ENCODE data around the gene NRN1L. TPM values are rescaled to one million over a fixed set of nuclear protein-coding genes. Genes with fewer than 3 reads are reported as not detected.

NRN1L gene
- total RNA-seq, 1 experiment from 2014 or later = not detected

DNA sequence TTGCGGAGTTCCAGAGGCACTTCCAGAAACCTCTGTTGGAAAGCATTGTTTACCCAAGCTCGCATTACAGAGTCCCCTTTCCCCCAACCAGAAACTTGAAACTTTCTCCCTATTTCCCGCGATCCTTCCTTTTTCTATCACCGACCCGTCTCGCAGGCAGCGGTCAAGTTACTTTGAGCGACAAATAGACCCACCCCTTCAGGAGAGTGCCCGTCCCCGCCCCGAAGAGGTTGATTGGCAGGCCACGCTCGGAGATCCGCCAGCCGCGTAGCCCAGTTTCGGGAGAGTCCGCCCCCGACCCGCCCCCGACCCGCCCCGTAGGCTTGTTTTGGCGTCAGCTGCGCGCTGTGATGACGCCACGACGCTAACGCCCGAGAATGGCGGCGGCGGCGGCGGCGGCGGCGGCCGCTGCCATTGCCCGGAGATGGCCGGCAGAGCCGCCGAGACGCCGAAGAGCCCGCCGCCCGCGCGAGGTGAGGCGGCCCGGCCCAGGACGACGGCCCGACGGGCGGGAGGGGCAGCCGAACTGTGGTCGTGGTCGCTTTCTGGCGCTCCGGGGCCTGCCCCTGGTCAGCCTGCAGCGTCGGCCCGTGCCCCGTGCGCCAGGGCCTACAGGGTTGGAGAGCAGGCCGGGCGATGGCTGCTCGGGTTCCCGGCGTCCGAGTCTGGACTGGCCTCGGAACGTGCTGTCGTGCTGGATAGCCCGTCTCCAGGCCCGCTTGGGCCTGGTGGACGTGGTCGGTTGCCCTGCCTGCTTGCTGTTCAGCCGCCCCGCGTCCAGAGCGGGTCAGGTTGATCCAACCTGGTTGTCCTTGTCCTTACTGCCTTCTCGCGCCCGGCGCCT lies 8.4 kb downstream of the NRN1L start, which contains the start of gene PSKH1:
TSS of gene PSKH1 (plus strand) at position 356 of the 844 bp plus-strand sequence. CDS start 15,496 bp downstream, outside the sequence.
- no TSS peak for BruUV-seq (replicated peaks)
- peaks cover 15% of the 10 kb centered on the region for H3K36me3 Mint-ChIP-seq (ENCODE audit: insufficient read depth, unreplicated experiment)
- peak within 1 kb of the TSS; percentile 92 for H3K27ac Mint-ChIP-seq (ENCODE audit: low read depth, unreplicated experiment)
- no peaks in the 10 kb centered on the region for H3K27me3 Mint-ChIP-seq (ENCODE audit: insufficient read depth, unreplicated experiment)
- DNase-seq (ENCODE audit: unreplicated experiment) = peak; percentile 96
- peaks cover 13% of the 10 kb centered on the region for H3K4me1 Mint-ChIP-seq (ENCODE audit: insufficient read depth, unreplicated experiment)
- TF ChIP-seq, protein P1, sequence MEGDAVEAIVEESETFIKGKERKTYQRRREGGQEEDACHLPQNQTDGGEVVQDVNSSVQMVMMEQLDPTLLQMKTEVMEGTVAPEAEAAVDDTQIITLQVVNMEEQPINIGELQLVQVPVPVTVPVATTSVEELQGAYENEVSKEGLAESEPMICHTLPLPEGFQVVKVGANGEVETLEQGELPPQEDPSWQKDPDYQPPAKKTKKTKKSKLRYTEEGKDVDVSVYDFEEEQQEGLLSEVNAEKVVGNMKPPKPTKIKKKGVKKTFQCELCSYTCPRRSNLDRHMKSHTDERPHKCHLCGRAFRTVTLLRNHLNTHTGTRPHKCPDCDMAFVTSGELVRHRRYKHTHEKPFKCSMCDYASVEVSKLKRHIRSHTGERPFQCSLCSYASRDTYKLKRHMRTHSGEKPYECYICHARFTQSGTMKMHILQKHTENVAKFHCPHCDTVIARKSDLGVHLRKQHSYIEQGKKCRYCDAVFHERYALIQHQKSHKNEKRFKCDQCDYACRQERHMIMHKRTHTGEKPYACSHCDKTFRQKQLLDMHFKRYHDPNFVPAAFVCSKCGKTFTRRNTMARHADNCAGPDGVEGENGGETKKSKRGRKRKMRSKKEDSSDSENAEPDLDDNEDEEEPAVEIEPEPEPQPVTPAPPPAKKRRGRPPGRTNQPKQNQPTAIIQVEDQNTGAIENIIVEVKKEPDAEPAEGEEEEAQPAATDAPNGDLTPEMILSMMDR (IDR thresholded peaks at IDR 0.05; ENCODE audit: unreplicated experiment) = no peak
- intact Hi-C loops (cut with micrococcal nuclease) = no loop called here
- H3K4me3 Mint-ChIP-seq (ENCODE audit: unreplicated experiment) = peak within 1 kb of the TSS; percentile 92
- no peaks in the 10 kb centered on the region for H3K9me3 Mint-ChIP-seq (ENCODE audit: unreplicated experiment)
- POLR2A ChIA-PET = interaction anchor here (0.7 to 3.4 kb wide), 26 partner anchors 9 to 835 kb away, joined by 3 to 34 read pairs (median 3); partner anchors contain the start of genes NRN1L and NUTF2
- CTCF ChIA-PET = interaction anchor here (0.7 to 2.2 kb wide), 6 partner anchors 9 to 372 kb away, joined by 3 to 11 read pairs (median 4); partner anchors contain the start of genes CTRL and NRN1L

DNA sequence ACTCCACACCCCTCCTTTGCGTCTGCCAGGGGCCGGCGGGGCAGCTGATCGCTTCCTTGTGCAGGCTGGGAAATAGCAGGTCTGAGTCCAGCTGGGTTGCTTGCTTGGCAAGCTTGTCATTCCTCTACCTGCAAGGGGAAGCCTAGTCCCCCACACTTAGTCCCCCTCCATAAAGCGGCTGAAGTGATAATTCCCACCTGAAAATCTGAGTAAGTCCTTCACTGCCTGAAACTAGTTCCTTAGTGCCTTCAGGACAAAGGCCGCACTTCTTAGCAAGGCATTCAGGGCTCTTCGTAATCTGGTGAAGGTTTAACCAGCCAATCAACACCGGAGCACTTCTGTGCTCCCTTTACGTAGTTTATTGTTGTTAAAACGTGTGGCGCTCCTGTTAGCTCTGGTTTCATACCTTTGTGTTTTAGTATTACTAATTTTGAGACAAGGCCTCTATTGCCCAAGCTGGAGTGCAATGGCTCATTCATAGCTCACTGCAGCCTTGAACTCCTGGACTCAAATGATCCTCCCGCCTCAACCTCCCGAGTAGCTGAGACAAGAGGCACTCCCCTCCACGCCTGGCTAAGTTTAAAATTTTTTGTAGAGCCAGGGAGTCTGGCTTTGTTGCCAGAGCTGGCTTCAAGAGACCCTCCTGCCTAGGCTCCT lies 9.2 kb downstream of the NRN1L start:
- Mint-ChIP-seq H3K27me3 (ENCODE audit: insufficient read depth, unreplicated experiment) (no peaks in the 10 kb centered on the region), H3K4me3 (ENCODE audit: unreplicated experiment) (peak overlapping the region; percentile 92), H3K27ac (ENCODE audit: low read depth, unreplicated experiment) (peak overlapping the region; percentile 92), H3K9me3 (ENCODE audit: unreplicated experiment) (no peaks in the 10 kb centered on the region), H3K36me3 (ENCODE audit: insufficient read depth, unreplicated experiment) (peaks cover 15% of the 10 kb centered on the region), H3K4me1 (ENCODE audit: insufficient read depth, unreplicated experiment) (peaks cover 13% of the 10 kb centered on the region)
- DNase-seq (ENCODE audit: unreplicated experiment) = peak; percentile 14
- TF ChIP-seq, protein P1 (IDR thresholded peaks at IDR 0.05; ENCODE audit: unreplicated experiment) = no peak
- ChIA-PET CTCF (interaction anchor here (0.7 to 2.2 kb wide), 5 partner anchors 10 to 373 kb away, joined by 3 to 11 read pairs (median 4); partner anchors contain the start of genes CTRL and NRN1L), POLR2A (interaction anchor here (0.7 to 3.4 kb wide), 18 partner anchors 10 to 176 kb away, joined by 3 to 34 read pairs (median 4); partner anchors contain the start of genes NRN1L and NUTF2)
- intact Hi-C loops (cut with micrococcal nuclease) = no loop called here
- BruUV-seq (replicated peaks) = TSS peak; percentile 33

DNA sequence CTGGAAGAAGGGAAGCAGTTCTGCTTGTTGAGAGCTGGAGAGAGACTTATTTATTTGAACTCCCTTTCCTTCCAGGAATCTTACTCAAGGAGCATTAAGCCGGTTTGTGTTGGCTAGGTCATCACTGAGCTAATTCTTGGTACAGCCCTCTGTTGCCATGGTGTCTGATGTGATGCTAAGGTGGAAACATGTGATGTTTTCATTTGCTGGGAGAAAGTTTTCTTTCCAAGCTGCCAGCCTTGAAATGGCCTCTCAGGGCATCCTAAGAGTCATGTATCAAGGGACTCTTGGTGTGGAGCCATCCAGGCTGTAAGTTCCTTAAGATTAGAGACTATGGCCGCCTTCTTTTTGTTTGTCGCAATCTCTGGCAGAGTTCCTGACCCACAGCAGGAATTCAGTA lies 12.5 kb downstream of the NRN1L start:
- DNase-seq (ENCODE audit: unreplicated experiment) = no peak
- Mint-ChIP-seq H3K27ac (ENCODE audit: low read depth, unreplicated experiment) (no peak overlapping the region), H3K27me3 (ENCODE audit: insufficient read depth, unreplicated experiment) (no peaks in the 10 kb centered on the region), H3K4me3 (ENCODE audit: unreplicated experiment) (no peak overlapping the region), H3K9me3 (ENCODE audit: unreplicated experiment) (no peaks in the 10 kb centered on the region), H3K4me1 (ENCODE audit: insufficient read depth, unreplicated experiment) (peaks cover 13% of the 10 kb centered on the region), H3K36me3 (ENCODE audit: insufficient read depth, unreplicated experiment) (peaks cover 27% of the 10 kb centered on the region)
- intact Hi-C loops (cut with micrococcal nuclease) = no loop called here
- ChIA-PET CTCF (interaction anchor here (0.6 to 3.2 kb wide), 11 partner anchors 9 to 87 kb away, joined by 3 to 16 read pairs (median 4); partner anchors contain the start of genes NRN1L and SLC12A4), POLR2A (interaction anchor here (0.6 to 3.9 kb wide), 9 partner anchors 9 to 302 kb away, joined by 3 to 12 read pairs (median 3); partner anchors contain the start of genes NRN1L and RANBP10)
- TF ChIP-seq, protein P1 (IDR thresholded peaks at IDR 0.05; ENCODE audit: unreplicated experiment) = no peak
- BruUV-seq (replicated peaks) = no TSS peak
